SIG-M5 treated with dmso at 0.1 percent for 504 hours (cell line): ENCODE results near the gene PTPN12.
"Not testable (repeated sequence)": the region's sequence is repeated elsewhere in the genome, so short reads cannot be mapped to it uniquely, and the experiment has no call there.

Experiments
- DNase-seq: peaks from one replicate; lab custom pipeline; 2025; ENCODE audit not compliant: unreplicated experiment; lab: John Stamatoyannopoulos, UW

The PTPN12 gene

GRCh38 chr7:77538281-77539212 is 1.5 kb downstream of the PTPN12 start:
- DNase-seq, result peak; percentile 65

GRCh38 chr7:77540402-77540822 is 3.3 kb downstream of the PTPN12 start:
- no peak for DNase-seq

GRCh38 chr7:77540993-77541392 is 3.9 kb downstream of the PTPN12 start:
- DNase-seq, result not testable (repeated sequence)

GRCh38 chr7:77542409-77542808 is 5.3 kb downstream of the PTPN12 start:
- DNase-seq, result no peak

GRCh38 chr7:77542895-77543294 is 5.8 kb downstream of the PTPN12 start:
- DNase-seq, result no peak

- no peak for DNase-seq
Measured at GRCh38 chr7:77543910-77544309, 6.8 kb downstream of the PTPN12 start.

- no peak for DNase-seq
Measured at GRCh38 chr7:77544518-77544917, 7.4 kb downstream of the PTPN12 start.

GRCh38 chr7:77548206-77548605 is 11.1 kb downstream of the PTPN12 start:
- no peak for DNase-seq

GRCh38 chr7:77549106-77549870 is 12.2 kb downstream of the PTPN12 start:
- no peak for DNase-seq

- no peak for DNase-seq
Measured at GRCh38 chr7:77550586-77550985, 13.5 kb downstream of the PTPN12 start.

- no peak for DNase-seq
Measured at GRCh38 chr7:77553123-77553522, 16.0 kb downstream of the PTPN12 start.

GRCh38 chr7:77558284-77558967 is 21.3 kb downstream of the PTPN12 start:
- no peak for DNase-seq

- no peak for DNase-seq
Measured at GRCh38 chr7:77561352-77561751, 24.3 kb downstream of the PTPN12 start.

- DNase-seq, result no peak
Measured at GRCh38 chr7:77563275-77563674, 26.2 kb downstream of the PTPN12 start.

- peak; percentile 77 for DNase-seq
Measured at GRCh38 chr7:77565917-77566316, 28.8 kb downstream of the PTPN12 start.

GRCh38 chr7:77566421-77566820 is 29.3 kb downstream of the PTPN12 start:
- DNase-seq, result no peak

- DNase-seq, result no peak
Measured at GRCh38 chr7:77569514-77570232, 32.6 kb downstream of the PTPN12 start.

- DNase-seq, result peak; percentile 90
Measured at GRCh38 chr7:77570330-77571011, 33.4 kb downstream of the PTPN12 start.

- peak; percentile 5 for DNase-seq
Measured at GRCh38 chr7:77571801-77572200, 34.7 kb downstream of the PTPN12 start.

GRCh38 chr7:77575187-77575586 is 38.1 kb downstream of the PTPN12 start:
- DNase-seq, result no peak
